GM12878 (cell line): ENCODE results near the gene ACACB. TPM values are rescaled to one million over a fixed set of nuclear protein-coding genes. Genes with fewer than 3 reads are reported as not detected.

Experiments used
- BMI1 ChIP-seq: fragments of 450-650 bp; IDR thresholded peaks from 2 replicates; pipeline ENCODE4 v1.6.1; 2016; ENCODE audit warnings: mild to moderate bottlenecking, moderate library complexity, borderline replicate concordance
- ELK1 ChIP-seq: IDR thresholded peaks from 2 replicates; pipeline ENCODE4 v1.6.1; 2012; ENCODE audit warnings: low read depth, low read length, improper control_type of control experiment
- EZH2 ChIP-seq: IDR thresholded peaks from 2 replicates; pipeline ENCODE4 v1.6.1; 2012; ENCODE audit warnings: low read depth, mild to moderate bottlenecking, control low read depth, inconsistent platforms, low read length, borderline replicate concordance; ENCODE audit not compliant: control insufficient read depth
- MLLT1 ChIP-seq: fragments of 450-650 bp; IDR thresholded peaks from 2 replicates; pipeline ENCODE4 v1.6.1; 2016; ENCODE audit warnings: mild to moderate bottlenecking
- MTA3 ChIP-seq: IDR thresholded peaks from 2 replicates; pipeline ENCODE4 v1.6.1; 2012; ENCODE audit warnings: low read length, inconsistent platforms, borderline replicate concordance
- RAD51 ChIP-seq: fragments of 450-650 bp; IDR thresholded peaks from 2 replicates; pipeline ENCODE4 v1.6.1; 2016; ENCODE audit warnings: moderate library complexity, mild to moderate bottlenecking, inconsistent platforms
- RBBP5 ChIP-seq: fragments of 200-600 bp; sonication (generic); conservative IDR thresholded peaks from 2 replicates; pipeline ENCODE4 v1.6.1; 2016
- RUNX3 ChIP-seq: IDR thresholded peaks from 2 replicates; pipeline ENCODE4 v1.6.1; 2012; ENCODE audit warnings: low read length, inconsistent platforms
- SKIL ChIP-seq: fragments of 450-650 bp; IDR thresholded peaks from 2 replicates; pipeline ENCODE4 v1.6.1; 2017; ENCODE audit warnings: mild to moderate bottlenecking, low read depth, inconsistent platforms; ENCODE audit not compliant: poor library complexity, severe bottlenecking
- SUZ12 ChIP-seq: fragments of 200-600 bp; sonication (generic); IDR thresholded peaks from one replicate; pipeline ENCODE4 v1.6.1; 2018; ENCODE audit warnings: antibody characterized with exemption, mild to moderate bottlenecking; ENCODE audit not compliant: unreplicated experiment
- polyA plus RNA-seq, 11 experiments: library from polyadenylated mRNA; depleted of rRNA in 4 of 11; unstranded in 6 of 11; stranded (reverse) in 5 of 11; fragments of >200 nt; fragmentation: Nextera tagmentation in 4 of 11; fragmentation: Illumina TruSeq in 1 of 11; extraction: Ambion mirVana in 4 of 11; extraction: Trizol in 1 of 11; gene quantifications; 1 replicate in 1 of 11; 2 replicates in 10 of 11; pipeline versions ENCODE4 v1.2.1 to v1.2.3, GENCODE V29; 2011 to 2016; ENCODE audit warnings: inconsistent platforms in 2 of 11, missing spikeins in 2 of 11, low read depth in 1 of 11
- total RNA-seq, 4 experiments: library from RNA; depleted of rRNA in 3 of 4; stranded (reverse); fragments of >200 nt in 3 of 4; fragmentation: Illumina TruSeq in 1 of 4; extraction: Trizol in 1 of 4; gene quantifications; 2 replicates each; pipeline versions ENCODE4 v1.2.1 to v1.2.3, GENCODE V29; 2013 to 2021

ACACB gene
- total and polyA plus RNA-seq, 10 of the 15 experiments (the other 5 are each of a cell fraction or from before 2014, with no cell fraction given) = 0.05 to 1.9 (median 0.38) TPM; not detected in 2

GRCh38 chr12:109309381-109310246 is 193.2 kb downstream of the ACACB start (continued):
- TF ChIP-seq SKIL = no peak
- TF ChIP-seq SUZ12 = no peak
- TF ChIP-seq EZH2 = no peak
- TF ChIP-seq ELK1 = no peak
- TF ChIP-seq RAD51 = no peak
- no peak for TF ChIP-seq RUNX3
- TF ChIP-seq MLLT1 = no peak
- no peak for TF ChIP-seq MTA3
- TF ChIP-seq BMI1 = no peak
- no peak for TF ChIP-seq RBBP5
